GM10266 (cell line): ENCODE results near the gene KLHL5.

ENCODE experiments used
- DNase-seq: peaks from one replicate; pipeline ENCODE4 v3.0.0; 2012; ENCODE audit errors: extremely low spot score
- TF ChIP-seq, protein P1 (sequence below): IDR thresholded peaks from 2 replicates; pipeline ENCODE4 v1.5.1; 2012; ENCODE audit warnings: mild to moderate bottlenecking, low read depth; ENCODE audit not compliant: control insufficient read depth, insufficient read depth; ENCODE audit errors: missing control alignments

Gene KLHL5

DNA sequence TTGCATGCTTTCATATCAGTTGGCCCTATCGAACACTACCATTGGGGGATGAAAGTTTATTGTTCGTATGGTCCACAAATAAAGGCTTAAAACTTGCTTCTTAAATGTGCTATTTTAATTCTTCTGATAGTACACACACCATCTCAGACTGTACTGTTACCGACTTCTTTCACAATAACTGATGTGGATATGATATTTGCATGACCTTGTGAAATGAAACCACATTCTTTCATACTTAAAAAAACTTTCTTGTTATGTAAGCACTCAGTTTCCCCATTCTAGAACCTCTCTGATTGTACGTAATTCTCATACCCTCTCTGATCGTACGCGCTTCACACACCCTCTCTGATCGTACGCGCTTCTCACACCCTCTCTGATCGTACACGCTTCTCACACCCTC lies 108.3 kb downstream of the KLHL5 start:
- DNase-seq: no peak

More for the DNA sequence above, 108.3 kb downstream of the KLHL5 start:
- TF ChIP-seq, protein P1, sequence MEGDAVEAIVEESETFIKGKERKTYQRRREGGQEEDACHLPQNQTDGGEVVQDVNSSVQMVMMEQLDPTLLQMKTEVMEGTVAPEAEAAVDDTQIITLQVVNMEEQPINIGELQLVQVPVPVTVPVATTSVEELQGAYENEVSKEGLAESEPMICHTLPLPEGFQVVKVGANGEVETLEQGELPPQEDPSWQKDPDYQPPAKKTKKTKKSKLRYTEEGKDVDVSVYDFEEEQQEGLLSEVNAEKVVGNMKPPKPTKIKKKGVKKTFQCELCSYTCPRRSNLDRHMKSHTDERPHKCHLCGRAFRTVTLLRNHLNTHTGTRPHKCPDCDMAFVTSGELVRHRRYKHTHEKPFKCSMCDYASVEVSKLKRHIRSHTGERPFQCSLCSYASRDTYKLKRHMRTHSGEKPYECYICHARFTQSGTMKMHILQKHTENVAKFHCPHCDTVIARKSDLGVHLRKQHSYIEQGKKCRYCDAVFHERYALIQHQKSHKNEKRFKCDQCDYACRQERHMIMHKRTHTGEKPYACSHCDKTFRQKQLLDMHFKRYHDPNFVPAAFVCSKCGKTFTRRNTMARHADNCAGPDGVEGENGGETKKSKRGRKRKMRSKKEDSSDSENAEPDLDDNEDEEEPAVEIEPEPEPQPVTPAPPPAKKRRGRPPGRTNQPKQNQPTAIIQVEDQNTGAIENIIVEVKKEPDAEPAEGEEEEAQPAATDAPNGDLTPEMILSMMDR: no peak
